Measurements from ENCODE around the gene BARX2. TPM values are rescaled to one million over a fixed set of nuclear protein-coding genes. Genes with fewer than 3 reads are reported as not detected.

The BARX2 gene
- polyA plus RNA-seq, 1 experiment = not detected

GRCh38 chr11:129374081-129374992 lies 1.3 kb upstream of the BARX2 start:
- no peak for DNase-seq (ENCODE audit: low read depth)
- no peak for TF ChIP-seq CTCF (IDR thresholded peaks at IDR 0.05; ENCODE audit: insufficient read depth, low read depth, low read length)
- H3K36me3 ChIP-seq (ENCODE audit: control insufficient read depth, insufficient read depth, low read length) = no peaks in the 10 kb centered on the region
- H3K27me3 ChIP-seq (ENCODE audit: control insufficient read depth, insufficient read depth, low read length) = peaks cover 58% of the 10 kb centered on the region
- no peak overlapping the region for H3K4me3 ChIP-seq (ENCODE audit: low read depth, low read length)
- ChIA-PET POLR2A (no interaction called here), CTCF (interaction anchor here (1.5 to 4.1 kb wide), 2 partner anchors 321 to 377 kb away, joined by 5 to 25 read pairs; no protein-coding TSS in a partner anchor)

- no peak for TF ChIP-seq CTCF (IDR thresholded peaks at IDR 0.05; ENCODE audit: insufficient read depth, low read depth, low read length)
- CTCF ChIA-PET = interaction anchor here (0.6 to 4.1 kb wide), 6 partner anchors 9 to 382 kb away, joined by 3 to 25 read pairs (median 6); no protein-coding TSS in a partner anchor
- H3K4me3 ChIP-seq (ENCODE audit: low read depth, low read length) = no peak overlapping the region
- H3K27me3 ChIP-seq (ENCODE audit: control insufficient read depth, insufficient read depth, low read length) = peaks cover 58% of the 10 kb centered on the region
- POLR2A ChIA-PET = no interaction called here
- H3K36me3 ChIP-seq (ENCODE audit: control insufficient read depth, insufficient read depth, low read length) = no peaks in the 10 kb centered on the region
- no peak for DNase-seq (ENCODE audit: low read depth)
Measured at GRCh38 chr11:129374993-129375750, 476 bp upstream of the BARX2 start.

- DNase-seq (ENCODE audit: low read depth) = no peak
- Histone ChIP-seq H3K27me3 (ENCODE audit: control insufficient read depth, insufficient read depth, low read length) (peaks cover 46% of the 10 kb centered on the region), H3K36me3 (ENCODE audit: control insufficient read depth, insufficient read depth, low read length) (no peaks in the 10 kb centered on the region), H3K4me3 (ENCODE audit: low read depth, low read length) (no peak overlapping the region)
- CTCF ChIA-PET = interaction anchor here (1.0 to 4.1 kb wide), 5 partner anchors 10 to 438 kb away, joined by 3 to 25 read pairs (median 5); no protein-coding TSS in a partner anchor
- TF ChIP-seq CTCF (IDR thresholded peaks at IDR 0.05; ENCODE audit: insufficient read depth, low read depth, low read length) = no peak
- POLR2A ChIA-PET = no interaction called here
Measured at GRCh38 chr11:129376658-129377341, 1.2 kb downstream of the BARX2 start.

- no peak overlapping the region for H3K4me3 ChIP-seq (ENCODE audit: low read depth, low read length)
- no peaks in the 10 kb centered on the region for H3K36me3 ChIP-seq (ENCODE audit: control insufficient read depth, insufficient read depth, low read length)
- no peak for DNase-seq (ENCODE audit: low read depth)
- TF ChIP-seq CTCF (IDR thresholded peaks at IDR 0.05; ENCODE audit: insufficient read depth, low read depth, low read length) = no peak
- peaks cover 39% of the 10 kb centered on the region for H3K27me3 ChIP-seq (ENCODE audit: control insufficient read depth, insufficient read depth, low read length)
- ChIA-PET CTCF (no interaction called here), POLR2A (interaction anchor here (0.7 kb wide), 1 partner anchor 56 kb away, joined by 3 read pairs; no protein-coding TSS in a partner anchor)
Measured at GRCh38 chr11:129377739-129378138, 2.1 kb downstream of the BARX2 start.

All from BJ (cell line).